Suprapubic skin (tissue), 4 donors: Measurements from ENCODE around the gene MT4. TPM values are rescaled to one million over a fixed set of nuclear protein-coding genes. Genes with fewer than 3 reads are reported as not detected.

Source experiments
- DNase-seq, 2 donors: peaks; one replicate each; pipeline ENCODE4 v3.0.0-alpha.2; 2019; ENCODE audit warnings: low spot score in 2 of 2
- H3K27ac ChIP-seq: fragments of 200-600 bp; sonication (generic); one replicate; pipeline ENCODE4 v1.5.1; 2019
- H3K27me3 ChIP-seq: fragments of 200-600 bp; sonication (generic); one replicate; pipeline ENCODE4 v1.5.1; 2019
- H3K36me3 ChIP-seq: fragments of 200-600 bp; sonication (generic); one replicate; pipeline ENCODE4 v1.5.1; 2019
- H3K4me1 ChIP-seq: fragments of 200-600 bp; sonication (generic); one replicate; pipeline ENCODE4 v1.5.1; 2019
- H3K4me3 ChIP-seq: fragments of 200-600 bp; sonication (generic); one replicate; pipeline ENCODE4 v1.5.1; 2019; ENCODE audit warnings: mild to moderate bottlenecking
- H3K9me3 ChIP-seq: fragments of 200-600 bp; sonication (generic); one replicate; pipeline ENCODE4 v1.5.1; 2019
- CTCF ChIP-seq, 2 donors: fragments of 200-600 bp in 1 of 2; fragments of 450-650 bp in 1 of 2; sonication (generic) in 1 of 2; IDR thresholded peaks; one replicate each; pipeline ENCODE4 v1.5.1; 2016 to 2019; ENCODE audit warnings: antibody characterized with exemption in 2 of 2, mild to moderate bottlenecking in 1 of 2, moderate library complexity in 1 of 2
- EP300 ChIP-seq: sonication (generic); formaldehyde crosslinking; IDR thresholded peaks from one replicate; pipeline ENCODE4 v1.6.1; 2017; ENCODE audit warnings: antibody characterized with exemption
- POLR2A ChIP-seq, 2 donors: fragments of 450-650 bp; IDR thresholded peaks; one replicate each; pipeline ENCODE4 v1.6.1; 2017; ENCODE audit warnings: antibody characterized with exemption in 2 of 2, mild to moderate bottlenecking in 2 of 2, moderate library complexity in 2 of 2
- POLR2AphosphoS5 ChIP-seq, 3 donors: sonication (generic); formaldehyde crosslinking; IDR thresholded peaks; one replicate each; pipeline ENCODE4 v1.6.1; 2017; ENCODE audit warnings: antibody characterized with exemption in 3 of 3
- WGBS: methylation state at CpG from one replicate; pipeline ENCODE4 v1.1.5; 2018; 5-methylcytosine and 5-hydroxymethylcytosine counted together
- total RNA-seq, 4 donors: library from RNA; depleted of rRNA; stranded (reverse); fragments of >200 nt; gene quantifications; one replicate each; pipeline ENCODE4 v1.1.0, GENCODE V29; 2016

MT4 gene
- total RNA-seq, 4 donors from 2014 or later = 113 to 1,552 (median 179) TPM; not detected in 1

- DNase-seq = no peak
- WGBS = 75% methylated on average over 6 of the region's 6 CpGs
- Histone ChIP-seq H3K9me3 (no peaks in the 10 kb centered on the region), H3K27ac (no peak overlapping the region), H3K4me1 (peaks cover 12% of the 10 kb centered on the region), H3K4me3 (no peak overlapping the region), H3K27me3 (peaks cover 24% of the 10 kb centered on the region), H3K36me3 (no peaks in the 10 kb centered on the region)
- TF ChIP-seq EP300 (no peak), POLR2AphosphoS5 (IDR thresholded peaks at IDR 0.05) (no peak), CTCF (IDR thresholded peaks at IDR 0.05) (no peak), POLR2A (IDR thresholded peaks at IDR 0.05) (no peak)
These were observed 28.9 kb downstream of the MT4 start for GRCh38 chr16:56593573-56594291.

- Histone ChIP-seq H3K27ac (no peak overlapping the region), H3K4me3 (no peak overlapping the region), H3K9me3 (no peaks in the 10 kb centered on the region), H3K27me3 (peaks cover 19% of the 10 kb centered on the region), H3K36me3 (no peaks in the 10 kb centered on the region), H3K4me1 (peaks cover 7% of the 10 kb centered on the region)
- no peak for TF ChIP-seq CTCF (IDR thresholded peaks at IDR 0.05)
- no peak for TF ChIP-seq POLR2AphosphoS5 (IDR thresholded peaks at IDR 0.05)
- TF ChIP-seq POLR2A (IDR thresholded peaks at IDR 0.05) = no peak
- TF ChIP-seq EP300 = no peak
- WGBS = 88% methylated on average over 5 of the region's 5 CpGs
- DNase-seq = no peak
These were observed 29.4 kb downstream of the MT4 start for GRCh38 chr16:56594292-56594619.

- Histone ChIP-seq H3K27ac (no peak overlapping the region), H3K9me3 (no peaks in the 10 kb centered on the region), H3K27me3 (no peaks in the 10 kb centered on the region), H3K36me3 (no peaks in the 10 kb centered on the region), H3K4me1 (peaks cover 7% of the 10 kb centered on the region), H3K4me3 (no peak overlapping the region)
- 31% methylated on average over 8 of the region's 8 CpGs for WGBS
- no peak for DNase-seq
- TF ChIP-seq POLR2AphosphoS5 (IDR thresholded peaks at IDR 0.05) (no peak), EP300 (no peak), CTCF (IDR thresholded peaks at IDR 0.05) (peak; percentile 21 to 60), POLR2A (IDR thresholded peaks at IDR 0.05) (no peak)
These were observed 35.6 kb downstream of the MT4 start for GRCh38 chr16:56600398-56600999.

GRCh38 chr16:56601325-56601724 lies 36.5 kb downstream of the MT4 start:
- no peaks in the 10 kb centered on the region for H3K9me3 ChIP-seq
- TF ChIP-seq CTCF (IDR thresholded peaks at IDR 0.05) = no peak
- TF ChIP-seq POLR2AphosphoS5 (IDR thresholded peaks at IDR 0.05) = no peak
- H3K4me3 ChIP-seq = no peak overlapping the region
- H3K36me3 ChIP-seq = no peaks in the 10 kb centered on the region
- no peak for DNase-seq
- WGBS = 78% methylated on average over 9 of the region's 9 CpGs
- no peak overlapping the region for H3K27ac ChIP-seq
- H3K4me1 ChIP-seq = peaks cover 16% of the 10 kb centered on the region
- H3K27me3 ChIP-seq = no peaks in the 10 kb centered on the region

- no peak for DNase-seq
- Histone ChIP-seq H3K27ac (no peak overlapping the region), H3K4me3 (no peak overlapping the region), H3K27me3 (no peaks in the 10 kb centered on the region), H3K9me3 (no peaks in the 10 kb centered on the region), H3K36me3 (no peaks in the 10 kb centered on the region), H3K4me1 (peaks cover 36% of the 10 kb centered on the region)
- TF ChIP-seq CTCF (IDR thresholded peaks at IDR 0.05) = peak in 1 of 2 donors; percentile 29
- TF ChIP-seq EP300 = no peak
- 64% methylated on average over 4 of the region's 4 CpGs for WGBS
These were observed 38.7 kb downstream of the MT4 start for GRCh38 chr16:56603589-56603988.
